ENCODE measurements around the gene GTPBP6.

GTPBP6 gene

DNA sequence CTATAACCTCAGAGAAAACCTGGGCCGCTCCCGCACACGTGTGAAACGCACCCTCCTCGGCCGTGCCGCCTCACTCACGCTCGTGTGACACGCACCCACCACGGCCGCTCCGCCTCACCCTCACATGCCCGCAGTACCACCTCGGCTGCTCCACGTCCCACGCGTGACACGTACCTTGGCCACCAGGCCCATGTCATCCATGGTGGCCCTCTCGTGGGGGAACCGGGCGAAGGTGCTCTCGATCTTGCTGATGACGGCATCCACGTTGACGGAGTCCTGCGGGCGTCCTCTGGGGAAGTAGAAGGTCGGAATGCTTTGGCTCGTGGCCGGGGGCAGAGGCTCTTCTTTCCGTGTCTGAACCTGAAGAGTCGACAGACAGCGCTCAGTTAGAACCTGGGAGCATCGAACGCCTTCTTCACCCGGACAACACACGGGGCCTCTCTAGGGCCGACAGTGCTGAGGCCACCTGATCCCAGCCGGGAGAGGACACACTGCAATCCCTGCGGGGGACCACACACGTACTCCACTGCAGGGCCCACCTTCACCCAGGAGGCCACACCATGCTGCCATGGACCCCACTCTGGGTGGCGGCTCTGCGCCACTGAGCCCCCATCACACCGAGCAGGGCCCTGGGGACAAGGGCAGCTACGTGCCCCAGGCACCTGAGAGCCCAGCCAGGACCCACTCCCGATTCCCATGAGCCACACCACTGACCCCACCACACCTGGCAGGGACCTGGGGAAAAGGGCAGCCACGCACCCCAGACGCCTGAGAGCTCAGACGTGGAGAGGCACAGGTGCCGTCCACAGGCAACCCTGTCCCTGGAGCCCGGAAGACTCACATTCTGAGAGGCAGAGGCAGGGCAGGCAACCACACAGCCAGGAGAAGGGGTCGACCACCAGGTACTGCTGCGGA lies 42.9 kb upstream of the GTPBP6 start:
- Histone ChIP-seq H3K23ac (ENCODE audit: low read length in 2 of 2) (no peak overlapping the region), H2BK12ac (ENCODE audit: low read length in 2 of 2) (no peak overlapping the region), H2BK120ac (ENCODE audit: low read depth, low read length) (no peak overlapping the region), H3K4me1 (ENCODE audit: control insufficient read depth, insufficient read depth, low read depth, low read length) (peaks cover 6% of the 10 kb centered on the region), H3K9me3 (ENCODE audit: control insufficient read depth, low read length) (peaks cover 20% of the 10 kb centered on the region), H3K27me3 (ENCODE audit: control insufficient read depth in 1 of 2, insufficient read depth in 1 of 2, low read length in 2 of 2) (no peaks in the 10 kb centered on the region), H2BK15ac (ENCODE audit: low read depth, poor library complexity, severe bottlenecking) (no peak overlapping the region), H4K91ac (ENCODE audit: low read length) (no peak overlapping the region), H3K14ac (ENCODE audit: low read length in 2 of 2) (no peak overlapping the region), H3K4me3 (ENCODE audit: insufficient read depth in 1 of 2, low read depth in 1 of 2, low read length in 2 of 2) (no peak overlapping the region), H3K36me3 (ENCODE audit: control insufficient read depth in 1 of 2, insufficient read depth in 2 of 2, low read depth in 1 of 2, low read length in 2 of 2) (peaks cover 14 to 44% of the 10 kb centered on the region in 2 experiments), H2AK5ac (ENCODE audit: low read length, severe bottlenecking) (no peak overlapping the region), H3K27ac (ENCODE audit: low read length, poor library complexity, severe bottlenecking) (no peak overlapping the region), H3K9ac (ENCODE audit: low read length) (no peak overlapping the region), H4K8ac (ENCODE audit: low read length) (no peak overlapping the region), H3K79me1 (replicated peaks; ENCODE audit: low read length, poor library complexity, severe bottlenecking) (peaks cover 36% of the 10 kb centered on the region), H2AFZ (ENCODE audit: low read depth, low read length) (no peak overlapping the region), H3K18ac (ENCODE audit: low read depth in 1 of 2, low read length in 2 of 2) (no peak overlapping the region), H3K4ac (ENCODE audit: low read depth in 1 of 2, low read length in 2 of 2) (no peak overlapping the region), H3K4me2 (ENCODE audit: low read length, poor library complexity, severe bottlenecking) (no peak overlapping the region), H2BK5ac (ENCODE audit: low read depth, low read length, poor library complexity, severe bottlenecking) (no peak overlapping the region)
- 98% methylated on average over 53 of the region's 54 CpGs for WGBS
- DNase-seq, result no peak

DNA sequence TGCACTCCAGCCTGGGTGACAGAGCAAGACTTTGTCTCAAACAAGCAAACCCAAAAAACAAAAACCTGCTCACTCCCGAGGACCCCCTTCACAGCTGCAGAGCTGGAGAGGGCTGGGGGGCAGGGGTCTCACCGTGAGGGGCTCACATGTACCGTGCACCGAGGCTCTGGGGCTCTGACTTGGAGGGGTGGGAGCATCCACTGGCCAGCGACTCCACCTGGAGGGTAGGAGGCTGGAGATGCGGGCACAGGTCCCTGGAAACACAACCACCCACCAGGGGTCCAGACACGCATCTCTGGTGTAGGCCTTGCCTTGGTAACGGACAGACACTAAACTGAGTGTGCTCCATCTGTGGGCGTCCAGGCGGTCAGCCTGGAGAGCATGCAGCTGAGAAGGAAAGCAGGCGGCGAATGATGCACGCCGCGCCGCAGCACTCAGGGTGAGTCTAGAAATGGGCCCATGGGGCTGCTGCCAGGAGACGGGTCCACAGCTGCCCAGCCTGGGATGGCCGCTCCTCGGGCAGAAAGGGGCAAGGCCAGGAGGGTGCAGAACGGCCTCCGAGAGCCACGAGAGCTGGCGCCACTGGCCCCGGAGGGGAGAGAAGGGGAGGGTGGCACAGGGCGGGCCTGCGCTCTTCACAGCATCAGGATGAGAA lies 42.0 kb upstream of the GTPBP6 start:
- no peak overlapping the region for H2BK12ac ChIP-seq (ENCODE audit: low read length in 2 of 2)
- H3K9ac ChIP-seq (ENCODE audit: low read length), result no peak overlapping the region
- no peaks in the 10 kb centered on the region for H3K27me3 ChIP-seq (ENCODE audit: control insufficient read depth in 1 of 2, insufficient read depth in 1 of 2, low read length in 2 of 2)
- H4K91ac ChIP-seq (ENCODE audit: low read length), result no peak overlapping the region
- no peak overlapping the region for H3K23ac ChIP-seq (ENCODE audit: low read length in 2 of 2)
- H3K4me2 ChIP-seq (ENCODE audit: low read length, poor library complexity, severe bottlenecking), result no peak overlapping the region
- no peak for DNase-seq
- H4K8ac ChIP-seq (ENCODE audit: low read length), result no peak overlapping the region
- H2BK15ac ChIP-seq (ENCODE audit: low read depth, poor library complexity, severe bottlenecking), result no peak overlapping the region
- no peak overlapping the region for H2BK120ac ChIP-seq (ENCODE audit: low read depth, low read length)
- peaks cover 7% of the 10 kb centered on the region for H3K4me1 ChIP-seq (ENCODE audit: control insufficient read depth, insufficient read depth, low read depth, low read length)
- H2BK5ac ChIP-seq (ENCODE audit: low read depth, low read length, poor library complexity, severe bottlenecking), result no peak overlapping the region
- peaks cover 20% of the 10 kb centered on the region for H3K9me3 ChIP-seq (ENCODE audit: control insufficient read depth, low read length)
- H2AK5ac ChIP-seq (ENCODE audit: low read length, severe bottlenecking), result no peak overlapping the region
- H3K18ac ChIP-seq (ENCODE audit: low read depth in 1 of 2, low read length in 2 of 2), result no peak overlapping the region
- no peak overlapping the region for H3K14ac ChIP-seq (ENCODE audit: low read length in 2 of 2)
- no peak overlapping the region for H2AFZ ChIP-seq (ENCODE audit: low read depth, low read length)
- no peak overlapping the region for H3K4ac ChIP-seq (ENCODE audit: low read depth in 1 of 2, low read length in 2 of 2)
- H3K36me3 ChIP-seq (ENCODE audit: control insufficient read depth in 1 of 2, insufficient read depth in 2 of 2, low read depth in 1 of 2, low read length in 2 of 2), result peaks cover 14 to 44% of the 10 kb centered on the region in 2 experiments
- 96% methylated on average over 26 of the region's 26 CpGs for WGBS
- peak overlapping the region in 1 of 2 experiments; percentile 9 for H3K4me3 ChIP-seq (ENCODE audit: insufficient read depth in 1 of 2, low read depth in 1 of 2, low read length in 2 of 2)
- H3K79me1 ChIP-seq (replicated peaks; ENCODE audit: low read length, poor library complexity, severe bottlenecking), result peaks cover 38% of the 10 kb centered on the region
- H3K27ac ChIP-seq (ENCODE audit: low read length, poor library complexity, severe bottlenecking), result no peak overlapping the region

DNA sequence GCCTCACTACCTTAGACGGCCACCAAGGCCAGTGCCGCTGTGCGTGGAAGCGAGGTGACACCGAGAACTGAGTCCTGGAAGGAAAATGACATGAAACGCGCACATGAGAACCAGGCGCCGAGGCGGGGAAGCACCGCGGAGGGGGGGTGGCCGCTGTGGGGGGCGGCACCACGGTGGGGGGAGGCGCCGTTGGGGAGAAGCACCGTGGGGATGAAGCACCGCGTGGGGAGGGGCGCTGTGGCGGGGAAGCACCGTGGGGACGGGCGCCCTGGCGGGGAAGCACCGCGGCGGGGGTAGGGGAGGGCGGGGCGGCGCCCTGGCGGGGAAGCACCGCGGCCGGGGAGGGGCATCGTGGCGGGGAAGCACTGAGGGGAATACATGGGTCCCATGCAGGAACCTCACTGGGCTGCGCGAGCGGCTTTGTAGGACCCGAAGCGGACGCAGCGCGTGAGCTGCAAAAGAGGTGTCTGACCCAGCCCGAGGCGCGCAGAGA lies 40.1 kb upstream of the GTPBP6 start:
- Histone ChIP-seq H4K91ac (ENCODE audit: low read length) (no peak overlapping the region), H3K18ac (ENCODE audit: low read depth in 1 of 2, low read length in 2 of 2) (no peak overlapping the region), H2AFZ (ENCODE audit: low read depth, low read length) (no peak overlapping the region), H3K4me3 (ENCODE audit: insufficient read depth in 1 of 2, low read depth in 1 of 2, low read length in 2 of 2) (no peak overlapping the region), H3K4me2 (ENCODE audit: low read length, poor library complexity, severe bottlenecking) (no peak overlapping the region), H2BK5ac (ENCODE audit: low read depth, low read length, poor library complexity, severe bottlenecking) (no peak overlapping the region), H2AK5ac (ENCODE audit: low read length, severe bottlenecking) (no peak overlapping the region), H3K4me1 (ENCODE audit: control insufficient read depth, insufficient read depth, low read depth, low read length) (peaks cover 7% of the 10 kb centered on the region), H4K8ac (ENCODE audit: low read length) (no peak overlapping the region), H3K79me1 (replicated peaks; ENCODE audit: low read length, poor library complexity, severe bottlenecking) (peaks cover 34% of the 10 kb centered on the region), H3K23ac (ENCODE audit: low read length in 2 of 2) (no peak overlapping the region), H3K27ac (ENCODE audit: low read length, poor library complexity, severe bottlenecking) (no peak overlapping the region), H2BK12ac (ENCODE audit: low read length in 2 of 2) (no peak overlapping the region), H3K36me3 (ENCODE audit: control insufficient read depth in 1 of 2, insufficient read depth in 2 of 2, low read depth in 1 of 2, low read length in 2 of 2) (peaks cover 14 to 44% of the 10 kb centered on the region in 2 experiments), H2BK120ac (ENCODE audit: low read depth, low read length) (no peak overlapping the region), H3K27me3 (ENCODE audit: control insufficient read depth in 1 of 2, insufficient read depth in 1 of 2, low read length in 2 of 2) (no peaks in the 10 kb centered on the region), H3K14ac (ENCODE audit: low read length in 2 of 2) (no peak overlapping the region), H3K4ac (ENCODE audit: low read depth in 1 of 2, low read length in 2 of 2) (no peak overlapping the region), H3K9me3 (ENCODE audit: control insufficient read depth, low read length) (peaks cover 20% of the 10 kb centered on the region), H2BK15ac (ENCODE audit: low read depth, poor library complexity, severe bottlenecking) (no peak overlapping the region), H3K9ac (ENCODE audit: low read length) (no peak overlapping the region)
- no peak for DNase-seq
- 98% methylated on average over 32 of the region's 49 CpGs for WGBS

Data from mesenchymal stem cell (in vitro differentiated cells and primary cell).